ENCODE measurements around the gene DBN1.

- TF ChIP-seq EZH2 (IDR thresholded peaks at IDR 0.05; ENCODE audit: borderline replicate concordance, low read depth, low read length, poor library complexity, severe bottlenecking): no peak
- no peak for TF ChIP-seq CTCF (conservative IDR thresholded peaks at IDR 0.05; ENCODE audit: low read depth, low read length)
These were observed 29.1 kb downstream of the DBN1 start for GRCh38 chr5:177444106-177445051.

Measured in A673 (cell line).